Non-pigmented ciliary epithelial cell (primary cell): ENCODE measurements around the gene DYSF.
"Not testable (repeated sequence)": the region's sequence is repeated elsewhere in the genome, so short reads cannot be mapped to it uniquely, and the experiment has no call there.

Experiments used
- DNase-seq: peaks from one replicate; pipeline ENCODE4 v3.0.0-alpha.2; 2010; ENCODE audit warnings: low read depth

DYSF gene

GRCh38 chr2:71453404-71454220, at the start of gene DYSF:
DYSF (plus strand) TSS chr2:71453561.
- DNase-seq = no peak

DNA sequence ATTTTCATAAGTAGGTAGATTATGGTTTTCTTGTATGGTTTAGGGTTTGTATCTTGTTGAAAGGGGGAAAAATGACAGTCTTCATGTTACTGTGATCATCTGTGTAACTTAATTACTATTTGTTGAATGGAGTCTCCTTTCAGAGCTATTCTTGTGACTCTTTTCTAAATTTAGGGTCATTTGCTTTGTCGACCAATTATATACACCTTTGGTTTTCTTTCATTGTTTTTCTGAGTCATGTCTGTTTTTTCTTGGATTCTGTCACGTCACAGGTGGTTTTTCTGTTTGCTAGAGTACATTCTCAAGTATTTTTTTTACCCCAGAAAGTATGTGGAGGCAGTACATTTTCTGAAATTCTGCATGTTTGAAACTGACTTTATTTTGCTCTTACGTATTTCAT, 43.8 kb upstream of the DYSF start:
- no peak for DNase-seq

GRCh38 chr2:71410696-71411095, 42.7 kb upstream of the DYSF start:
- DNase-seq = no peak

DNA sequence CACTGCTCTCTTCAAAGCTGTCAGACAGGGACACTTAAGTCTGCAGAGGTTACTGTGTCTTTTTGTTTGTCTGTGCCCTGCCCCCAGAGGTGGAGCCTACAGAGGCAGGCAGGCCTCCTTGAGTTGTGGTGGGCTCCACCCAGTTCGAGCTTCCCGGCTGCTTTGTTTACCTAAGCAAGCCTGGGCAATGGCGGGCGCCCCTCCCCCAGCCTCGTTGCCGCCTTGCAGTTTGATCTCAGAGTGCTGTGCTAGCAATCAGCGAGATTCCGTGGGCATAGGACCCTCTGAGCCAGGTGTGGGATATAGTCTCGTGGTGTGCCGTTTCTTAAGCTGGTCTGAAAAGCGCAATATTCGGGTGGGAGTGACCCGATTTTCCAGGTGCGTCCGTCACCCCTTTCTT, 36.5 kb upstream of the DYSF start:
- DNase-seq = not testable (repeated sequence)

DNA sequence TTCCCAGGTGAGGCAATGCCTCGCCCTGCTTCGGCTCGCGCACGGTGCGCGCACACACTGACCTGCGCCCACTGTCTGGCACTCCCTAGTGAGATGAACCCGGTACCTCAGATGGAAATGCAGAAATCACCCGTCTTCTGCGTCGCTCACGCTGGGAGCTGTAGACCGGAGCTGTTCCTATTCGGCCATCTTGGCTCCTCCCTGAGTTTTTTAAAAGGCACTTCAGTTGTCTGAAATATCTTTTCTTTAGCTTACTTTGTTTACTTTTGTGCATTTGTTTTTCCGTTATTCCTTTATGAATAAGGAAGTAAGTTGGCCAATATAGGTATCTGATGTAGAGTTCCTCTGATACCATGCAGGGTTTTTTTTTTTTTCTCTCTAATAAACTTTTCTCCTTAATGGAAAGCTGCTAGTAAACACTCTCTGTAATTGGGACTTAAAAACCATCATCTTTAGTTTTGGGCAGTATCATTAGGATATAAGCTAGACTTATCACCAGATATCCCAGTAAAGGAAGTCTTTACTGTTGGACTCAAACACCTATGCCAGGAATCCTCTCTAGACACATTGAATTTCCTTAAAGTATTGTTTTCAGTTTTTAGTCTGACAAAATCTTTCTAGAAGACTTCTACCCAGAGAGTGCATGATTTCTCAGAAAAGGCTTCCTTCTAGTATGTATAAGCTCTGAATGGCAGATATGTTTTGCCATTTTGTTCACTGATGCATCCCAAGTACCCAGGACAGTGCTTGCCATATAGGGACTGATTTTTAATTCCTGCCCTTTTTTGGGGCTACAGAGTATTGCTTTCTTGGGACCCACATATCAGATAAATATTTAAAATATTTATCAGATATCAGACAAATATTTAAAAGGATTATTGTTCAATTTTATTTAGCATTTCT, 35.8 kb upstream of the DYSF start:
- no peak for DNase-seq

DNA sequence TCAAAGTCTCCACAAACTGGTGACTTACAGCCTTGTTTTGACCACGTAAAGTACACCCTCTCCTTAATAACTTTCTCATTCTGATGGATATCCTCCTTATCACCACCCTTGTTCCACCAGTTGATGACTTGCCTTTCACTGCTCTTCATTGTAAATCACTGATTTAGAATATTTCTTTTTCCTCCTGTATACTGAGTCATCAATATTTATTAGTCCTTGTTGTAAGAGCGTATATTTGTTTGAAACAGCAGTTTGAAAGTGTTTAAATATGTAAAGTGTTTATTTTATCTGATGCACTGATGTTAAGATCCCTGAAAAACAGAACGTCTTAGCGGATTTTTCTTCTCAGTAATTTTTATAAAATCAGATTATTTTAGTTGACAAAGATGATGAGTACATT, 34.2 kb upstream of the DYSF start:
- no peak for DNase-seq

DNA sequence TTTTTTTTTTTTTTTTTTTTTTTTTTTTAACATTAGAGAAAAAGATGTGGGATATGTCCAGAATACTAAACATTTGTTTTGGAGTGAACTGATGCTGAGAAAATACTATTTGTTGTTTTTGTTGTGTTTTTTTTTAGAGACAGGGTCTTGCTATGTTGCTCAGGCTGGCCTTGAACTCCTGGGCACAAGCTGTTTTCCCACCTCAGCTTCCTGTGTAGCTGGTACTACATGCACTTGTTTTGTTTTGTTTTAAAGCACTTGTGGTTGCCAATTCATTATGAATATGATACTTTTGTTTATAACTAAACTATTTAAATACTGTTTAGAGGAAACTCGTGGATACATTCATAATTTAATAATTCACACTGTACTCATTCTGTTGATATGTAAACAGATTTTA, 33.4 kb upstream of the DYSF start:
- no peak for DNase-seq

DNA sequence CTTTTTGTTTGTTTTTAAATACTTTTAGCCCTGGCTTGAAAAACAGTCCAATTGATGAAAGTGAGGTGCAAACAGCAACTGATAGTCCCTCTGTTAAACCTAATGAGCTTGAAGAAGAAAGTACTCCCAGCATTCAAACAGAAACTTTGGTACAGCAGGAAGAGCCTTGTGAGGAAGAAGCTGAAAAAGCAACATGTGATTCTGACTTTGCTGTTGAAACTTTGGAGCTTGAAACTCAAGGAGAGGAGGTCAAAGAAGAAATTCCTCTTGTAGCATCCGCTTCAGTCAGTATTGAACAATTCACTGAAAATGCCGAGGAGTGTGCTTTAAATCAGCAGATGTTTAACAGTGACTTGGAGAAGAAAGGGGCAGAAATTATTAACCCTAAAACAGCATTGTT, 30.6 kb upstream of the DYSF start:
- no peak for DNase-seq

GRCh38 chr2:71423817-71424420, 29.4 kb upstream of the DYSF start:
- no peak for DNase-seq

- DNase-seq = no peak
Observed at GRCh38 chr2:71426721-71427120, 26.6 kb upstream of the DYSF start.

- no peak for DNase-seq
Observed at GRCh38 chr2:71428472-71429383, 24.6 kb upstream of the DYSF start.

DNA sequence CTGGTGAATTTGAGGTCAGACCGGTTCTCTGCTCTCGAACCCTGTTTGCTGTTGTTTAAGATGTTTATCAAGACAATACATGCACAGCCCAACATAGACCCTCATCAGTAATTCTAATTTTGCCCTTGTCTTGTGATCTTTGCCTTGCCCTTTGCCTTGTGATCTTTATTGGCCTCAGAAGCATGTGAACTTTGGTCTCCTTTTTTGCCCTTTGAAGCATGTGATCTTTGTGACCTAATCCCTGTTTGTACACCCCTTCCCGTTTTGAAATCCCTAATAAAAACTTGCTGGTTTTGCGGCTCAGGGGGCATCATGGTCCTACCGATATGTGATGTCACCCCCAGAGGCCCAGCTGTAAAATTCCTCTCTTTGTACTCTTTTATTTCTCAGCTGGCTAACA, 8.2 kb upstream of the DYSF start:
- not testable (repeated sequence) for DNase-seq

DNA sequence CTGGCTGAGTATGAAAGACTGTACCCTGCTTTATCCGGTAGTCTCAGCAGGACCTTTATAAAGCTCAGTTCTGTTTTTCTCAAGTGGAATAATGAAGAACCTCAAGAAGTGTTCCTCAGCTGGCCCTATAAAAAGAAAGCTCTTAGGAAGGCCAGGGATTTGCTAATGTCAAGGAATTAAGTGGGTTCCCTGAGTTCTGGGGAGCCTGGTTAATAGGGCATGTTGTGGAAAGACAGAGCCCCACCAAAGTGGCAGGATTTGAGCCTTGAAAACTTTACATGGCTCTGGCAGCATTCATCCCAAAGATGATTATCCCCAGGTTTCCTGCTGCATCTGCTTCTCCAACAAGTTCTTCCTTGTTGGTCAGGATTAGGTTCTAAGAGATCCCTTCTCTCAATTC, 6.9 kb upstream of the DYSF start:
- DNase-seq = no peak

DNA sequence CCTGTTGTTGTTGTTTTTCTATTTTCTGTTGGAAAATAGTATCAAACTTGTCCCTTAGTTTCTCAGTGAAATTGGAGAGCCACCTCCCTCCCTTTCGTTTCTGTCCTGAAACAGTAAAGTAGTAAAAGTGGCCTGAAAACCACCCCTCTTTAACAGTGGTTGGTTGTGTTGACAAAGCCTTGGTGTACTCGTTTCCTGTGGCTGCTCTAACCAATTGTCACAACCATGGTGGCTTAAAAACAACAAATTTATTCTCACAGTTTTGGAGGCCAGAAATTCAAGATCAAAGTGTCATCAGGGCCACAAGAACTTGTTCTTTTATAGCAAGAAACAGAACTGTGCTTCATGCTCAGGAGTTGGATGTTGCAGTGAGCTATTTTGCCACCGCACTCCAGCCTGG, 4.0 kb upstream of the DYSF start:
- no peak for DNase-seq

DNA sequence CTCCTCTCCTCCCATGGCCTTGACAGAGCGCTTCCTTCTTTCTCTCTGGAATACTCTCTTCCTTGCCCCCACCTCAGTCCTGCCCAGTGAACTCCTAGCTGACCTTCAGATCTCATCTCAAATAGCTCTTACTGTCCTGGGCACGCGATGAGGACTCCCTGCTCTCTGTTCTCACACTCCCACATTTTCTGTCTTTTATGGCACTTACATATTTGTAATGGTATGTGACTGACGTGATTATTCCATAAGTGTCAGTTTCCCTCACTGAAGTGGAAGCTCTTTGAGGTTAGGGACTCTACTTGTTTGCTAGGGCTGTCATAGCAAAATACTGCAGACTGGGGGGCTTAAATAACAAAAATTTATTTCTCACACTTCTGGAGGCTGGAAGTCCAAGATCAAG, 1.7 kb upstream of the DYSF start:
- DNase-seq = no peak

DNA sequence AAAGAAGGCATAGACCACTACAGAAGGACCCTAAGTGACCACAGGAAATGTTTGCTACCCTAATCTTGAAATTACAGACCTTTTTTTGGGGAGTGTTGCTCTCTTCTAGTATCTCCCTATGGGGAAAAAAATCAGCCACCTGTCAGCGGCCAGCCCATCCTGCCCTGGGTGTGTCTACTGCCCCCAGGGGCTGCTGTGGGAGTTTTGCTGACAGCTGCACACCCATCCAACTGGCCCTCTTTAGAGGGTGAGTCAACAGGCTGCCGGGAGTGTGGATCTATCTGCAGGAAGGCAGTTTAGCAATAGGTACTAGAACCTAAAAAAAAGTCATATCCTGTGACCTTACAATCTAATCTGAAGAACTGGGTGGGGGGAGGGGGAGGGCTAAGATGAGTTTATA, 796 bp upstream of the DYSF start:
- no peak for DNase-seq

- DNase-seq = no peak
Observed at GRCh38 chr2:71454221-71455010, 1.1 kb downstream of the DYSF start.

DNA sequence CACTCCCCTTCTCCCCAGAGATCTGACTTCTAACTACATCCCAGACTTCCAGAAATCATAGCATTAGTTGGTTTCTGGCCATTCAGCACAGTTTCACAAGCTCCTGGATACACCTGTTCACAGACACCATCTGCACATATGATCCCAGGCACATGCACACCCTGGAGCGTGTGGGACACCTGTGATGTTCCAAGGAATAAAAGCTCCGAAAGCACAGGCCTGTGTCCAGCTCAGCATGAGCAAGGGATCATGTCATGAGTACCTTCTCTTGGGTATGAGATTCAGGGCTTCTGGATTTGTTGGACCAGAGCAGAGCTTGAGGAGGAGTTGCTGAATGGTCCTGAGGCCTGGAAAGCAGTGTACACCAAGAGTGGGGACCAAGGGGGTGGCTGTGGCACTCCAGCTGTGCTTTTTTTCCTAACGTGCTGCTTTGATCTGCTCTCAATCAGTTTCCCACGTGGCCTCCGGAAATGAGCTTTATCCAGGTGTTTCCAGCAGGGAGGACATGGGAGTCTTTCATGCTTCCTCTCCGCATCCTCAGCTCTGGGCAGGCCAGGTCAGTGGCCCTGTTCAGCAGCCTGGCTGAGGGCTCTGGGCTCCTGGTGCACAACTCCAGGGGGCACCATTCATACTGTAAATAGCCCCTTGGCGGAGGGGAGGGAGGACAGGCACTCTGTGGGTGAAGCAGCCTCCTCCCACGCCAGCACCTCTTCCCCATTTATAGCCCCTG, 1.8 kb downstream of the DYSF start:
- DNase-seq = no peak

- DNase-seq = no peak
Observed at GRCh38 chr2:71455741-71456569, 2.6 kb downstream of the DYSF start.
